SK-N-MC (cell line): ENCODE data around the gene C12orf43.

Source experiments
- EZH2 ChIP-seq: fragments of 200-600 bp; sonication (generic); IDR thresholded peaks from one replicate; pipeline ENCODE4 v1.6.1; 2017; ENCODE audit warnings: antibody characterized with exemption
- POLR2AphosphoS5 ChIP-seq: IDR thresholded peaks from 2 replicates; pipeline ENCODE4 v1.6.1; 2012; ENCODE audit warnings: mild to moderate bottlenecking, low read depth, low read length, borderline replicate concordance

- TF ChIP-seq EZH2 (no peak), POLR2AphosphoS5 (no peak)
Measured at GRCh38 chr12:120960657-120961056, 55.6 kb downstream of the C12orf43 start.
